Measurements from ENCODE around the gene CIZ1.

The CIZ1 gene

DNA sequence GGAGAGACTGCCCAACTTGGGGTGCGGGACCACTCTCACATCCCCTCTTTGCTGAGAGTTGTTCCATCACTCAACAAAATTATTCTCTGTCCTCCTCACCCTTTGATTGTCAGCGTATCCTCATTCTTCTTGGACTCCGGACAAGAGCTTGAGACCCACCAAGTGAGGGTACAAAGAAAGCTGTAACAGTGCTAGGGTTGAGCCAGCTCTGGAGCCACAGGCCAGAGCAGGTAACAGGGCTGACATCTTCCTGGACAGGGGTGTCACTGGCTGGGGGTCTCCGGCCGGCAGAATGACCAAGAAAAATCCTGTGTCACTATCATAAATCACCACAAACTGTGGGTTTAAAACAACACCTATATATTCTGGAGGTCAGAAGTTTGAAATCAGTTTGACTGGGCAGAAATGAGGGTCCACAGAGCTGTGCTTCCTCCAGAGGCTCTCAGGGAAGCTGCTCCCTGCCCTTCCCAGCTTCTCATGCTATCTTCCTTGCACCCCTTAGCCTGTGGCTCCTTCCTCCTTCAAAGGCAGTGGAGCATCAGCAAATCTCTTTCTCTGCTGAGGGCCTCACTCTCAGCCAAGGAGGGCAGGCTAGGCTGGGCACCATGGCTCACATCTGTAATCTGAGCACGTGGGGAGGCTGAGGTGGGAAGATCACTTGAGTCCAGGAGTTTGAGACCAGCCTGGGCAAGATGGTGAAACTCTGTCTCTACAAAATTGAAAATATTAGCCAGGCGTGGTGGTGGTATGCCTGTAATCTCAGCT is 35.5 kb downstream of the CIZ1 start:
- TF ChIP-seq, protein P1, sequence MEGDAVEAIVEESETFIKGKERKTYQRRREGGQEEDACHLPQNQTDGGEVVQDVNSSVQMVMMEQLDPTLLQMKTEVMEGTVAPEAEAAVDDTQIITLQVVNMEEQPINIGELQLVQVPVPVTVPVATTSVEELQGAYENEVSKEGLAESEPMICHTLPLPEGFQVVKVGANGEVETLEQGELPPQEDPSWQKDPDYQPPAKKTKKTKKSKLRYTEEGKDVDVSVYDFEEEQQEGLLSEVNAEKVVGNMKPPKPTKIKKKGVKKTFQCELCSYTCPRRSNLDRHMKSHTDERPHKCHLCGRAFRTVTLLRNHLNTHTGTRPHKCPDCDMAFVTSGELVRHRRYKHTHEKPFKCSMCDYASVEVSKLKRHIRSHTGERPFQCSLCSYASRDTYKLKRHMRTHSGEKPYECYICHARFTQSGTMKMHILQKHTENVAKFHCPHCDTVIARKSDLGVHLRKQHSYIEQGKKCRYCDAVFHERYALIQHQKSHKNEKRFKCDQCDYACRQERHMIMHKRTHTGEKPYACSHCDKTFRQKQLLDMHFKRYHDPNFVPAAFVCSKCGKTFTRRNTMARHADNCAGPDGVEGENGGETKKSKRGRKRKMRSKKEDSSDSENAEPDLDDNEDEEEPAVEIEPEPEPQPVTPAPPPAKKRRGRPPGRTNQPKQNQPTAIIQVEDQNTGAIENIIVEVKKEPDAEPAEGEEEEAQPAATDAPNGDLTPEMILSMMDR (IDR thresholded peaks at IDR 0.05) = no peak
- no peak for TF ChIP-seq ZFX (IDR thresholded peaks at IDR 0.05; ENCODE audit: borderline replicate concordance)
- no peak overlapping the region for H3K27ac ChIP-seq

DNA sequence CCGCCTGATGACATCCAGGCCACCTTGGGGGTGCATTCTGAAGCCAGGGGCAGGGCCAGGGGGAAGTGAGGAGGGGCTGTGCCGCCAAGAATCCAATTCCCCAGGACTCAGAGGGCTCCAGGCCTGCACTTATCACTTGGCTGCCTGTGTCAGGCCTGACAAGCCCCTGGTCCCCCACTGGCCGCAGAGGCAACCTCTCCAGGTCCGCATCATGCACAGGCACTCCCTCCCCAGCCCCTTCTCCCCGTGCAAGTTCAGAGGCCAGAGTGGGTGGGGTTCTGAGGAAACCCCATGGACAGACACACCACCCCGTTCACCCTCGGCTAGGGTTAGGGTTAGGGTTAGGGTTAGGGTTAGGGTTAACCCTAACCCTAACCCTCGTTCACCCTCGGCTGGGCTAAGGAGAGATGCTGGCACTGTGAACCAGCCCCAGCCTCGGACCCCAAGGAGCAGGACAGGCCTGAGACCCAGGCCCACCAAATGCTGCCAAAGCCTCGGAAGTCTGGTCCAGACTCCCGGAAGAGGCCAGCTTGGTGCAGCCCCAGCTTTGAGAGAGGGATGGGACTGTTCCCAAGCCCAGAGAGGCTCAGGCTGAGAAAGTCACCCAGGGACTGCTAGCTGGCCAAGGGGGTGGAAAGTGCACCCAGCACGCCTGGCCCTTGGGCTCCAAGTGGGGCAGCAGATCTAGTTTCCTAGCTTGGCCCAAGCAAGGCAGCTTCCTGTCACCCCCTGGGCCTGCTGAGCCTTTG is 37.3 kb downstream of the CIZ1 start:
- no peak for TF ChIP-seq ZFX (IDR thresholded peaks at IDR 0.05; ENCODE audit: borderline replicate concordance)
- TF ChIP-seq, protein P1 (IDR thresholded peaks at IDR 0.05) = no peak
- H3K27ac ChIP-seq = no peak overlapping the region

DNA sequence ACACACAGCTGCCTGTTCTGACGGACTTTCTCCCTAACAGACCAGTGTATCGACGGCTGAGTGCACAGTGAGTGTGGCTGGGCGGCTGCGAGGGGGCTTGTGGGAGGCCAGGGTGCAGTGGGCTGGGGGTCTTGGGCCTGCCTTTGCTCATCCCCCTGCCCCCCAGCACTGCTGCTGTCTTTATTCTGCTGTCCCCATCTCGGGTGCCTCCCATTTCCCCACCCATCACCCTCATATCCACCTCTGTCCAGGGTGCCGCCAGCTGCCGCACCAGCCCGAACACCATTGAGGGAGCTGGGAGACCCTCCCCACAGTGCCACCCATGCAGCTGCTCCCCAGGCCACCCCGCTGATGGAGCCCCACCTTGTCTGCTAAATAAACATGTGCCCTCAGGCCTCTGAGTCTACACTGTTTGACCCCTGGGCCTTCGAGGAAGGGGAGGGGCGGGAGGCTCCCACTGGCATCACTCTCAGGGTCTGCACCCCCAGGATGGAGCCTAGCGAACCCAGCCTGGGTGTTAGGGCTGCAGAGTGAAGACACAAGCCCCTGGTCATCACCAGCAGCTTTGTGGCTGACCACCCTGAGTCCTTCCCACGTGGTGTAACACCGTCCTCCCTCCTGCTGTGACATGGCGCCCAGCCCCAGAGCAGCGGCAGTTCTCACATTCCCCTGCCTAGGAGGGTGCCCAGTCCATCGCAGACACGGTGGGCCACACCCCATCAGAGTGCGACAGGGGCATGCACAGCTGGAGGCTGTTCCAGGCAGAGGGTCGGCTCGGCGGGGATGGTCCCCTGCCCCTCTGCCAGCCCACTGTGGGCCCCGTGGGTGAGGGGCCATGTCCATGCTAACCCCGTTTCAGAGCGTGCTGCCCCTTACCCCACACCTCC is 38.1 kb downstream of the CIZ1 start:
- no peak overlapping the region for H3K27ac ChIP-seq
- TF ChIP-seq, protein P1 (IDR thresholded peaks at IDR 0.05) = no peak
- TF ChIP-seq ZFX (IDR thresholded peaks at IDR 0.05; ENCODE audit: borderline replicate concordance) = no peak

DNA sequence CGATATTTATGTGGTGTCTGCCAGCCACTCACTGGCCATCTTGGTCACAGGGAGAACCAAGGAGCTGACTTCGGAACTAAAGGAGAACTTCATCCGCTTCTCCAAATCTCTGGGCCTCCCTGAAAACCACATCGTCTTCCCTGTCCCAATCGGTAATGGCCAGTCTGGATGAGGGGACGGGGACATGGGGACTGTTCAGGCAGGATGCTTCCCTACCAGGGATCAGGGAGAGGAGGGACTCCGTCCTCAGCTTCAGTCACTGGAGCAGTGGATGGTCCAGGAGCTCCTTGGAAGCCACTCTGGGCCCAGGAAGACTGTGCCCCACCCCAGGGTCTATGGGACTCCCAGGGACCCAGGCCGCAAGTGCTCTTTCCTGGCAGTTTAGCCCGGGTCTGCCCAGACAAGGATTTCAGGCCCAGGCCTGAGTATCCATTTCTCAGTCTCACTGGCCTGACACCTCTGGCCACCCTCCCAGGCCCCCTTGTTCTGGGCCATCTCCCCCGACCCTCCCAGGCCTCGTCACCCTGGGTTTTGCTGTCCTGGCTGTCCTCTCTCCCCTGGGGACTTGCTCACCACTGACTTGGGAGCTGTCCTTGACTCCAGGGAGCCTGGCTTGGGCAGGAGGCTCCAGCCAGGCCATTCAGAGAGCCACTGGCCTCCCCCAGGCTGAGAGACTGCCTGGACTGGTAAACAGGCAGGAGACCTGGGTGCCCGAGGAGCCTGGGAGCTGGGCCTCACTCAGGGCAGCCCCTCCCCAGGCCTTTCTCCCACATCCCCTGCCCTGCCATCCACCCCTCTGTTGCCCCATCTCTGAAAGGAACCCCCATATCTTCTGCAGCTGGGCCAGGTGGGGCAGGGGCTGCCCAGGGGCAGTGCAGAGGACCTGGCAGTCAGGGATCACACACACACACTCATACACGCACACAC is 39.0 kb downstream of the CIZ1 start:
- TF ChIP-seq, protein P1 (IDR thresholded peaks at IDR 0.05) = no peak
- TF ChIP-seq ZFX (IDR thresholded peaks at IDR 0.05; ENCODE audit: borderline replicate concordance) = no peak
- H3K27ac ChIP-seq = no peak overlapping the region

DNA sequence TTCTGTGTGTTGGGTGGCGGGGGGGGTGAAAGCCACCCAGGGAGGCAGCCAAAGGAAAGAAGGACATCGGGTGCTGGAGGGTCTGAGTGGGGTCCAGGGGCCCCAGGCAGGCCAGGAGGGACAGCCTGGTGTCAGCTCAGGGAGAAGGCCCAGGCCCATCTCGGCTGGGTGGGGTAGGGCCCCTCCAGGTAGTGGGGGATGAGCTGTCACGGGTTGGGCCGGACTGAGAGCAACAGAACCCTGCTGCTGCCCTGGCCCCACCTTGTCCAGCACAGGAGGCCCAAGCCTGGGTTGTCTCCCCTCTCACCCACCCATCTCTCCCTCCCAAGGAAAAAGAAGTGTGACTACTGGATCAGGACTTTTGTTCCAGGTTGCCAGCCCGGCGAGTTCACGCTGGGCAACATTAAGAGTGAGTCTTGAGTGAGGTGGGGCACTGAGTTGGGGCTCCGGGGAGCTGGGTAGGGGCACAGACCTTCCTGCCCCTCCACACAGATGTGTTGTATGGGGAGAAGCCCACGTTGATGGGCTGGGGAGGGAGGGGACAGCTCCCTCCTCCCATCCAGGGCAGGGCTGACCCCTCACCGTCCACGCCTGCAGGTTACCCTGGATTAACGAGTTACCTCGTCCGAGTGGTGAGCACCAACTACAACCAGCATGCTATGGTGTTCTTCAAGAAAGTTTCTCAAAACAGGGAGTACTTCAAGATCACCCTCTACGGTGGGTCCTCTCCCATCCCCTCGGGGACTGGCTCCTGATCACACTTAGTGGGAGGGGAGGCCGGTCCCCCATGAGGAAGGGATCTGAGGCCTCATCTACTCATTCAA is 39.9 kb downstream of the CIZ1 start:
- TF ChIP-seq ZFX (IDR thresholded peaks at IDR 0.05; ENCODE audit: borderline replicate concordance) = no peak
- TF ChIP-seq, protein P1 (IDR thresholded peaks at IDR 0.05) = no peak
- H3K27ac ChIP-seq = no peak overlapping the region

All from 22Rv1 (cell line).